Ascending aorta (tissue), 2 donors: ENCODE measurements around the gene RANBP3. TPM values are rescaled to one million over a fixed set of nuclear protein-coding genes. Genes with fewer than 3 reads are reported as not detected.

Source experiments
- DNase-seq, 2 donors: peaks; one replicate each; pipeline ENCODE4 v3.0.0-alpha.2; 2019; ENCODE audit warnings: low spot score in 2 of 2
- H3K27ac ChIP-seq, 2 donors: fragments of 200-600 bp; sonication (generic); one replicate each; pipeline ENCODE4 v1.5.1; 2016 to 2017; ENCODE audit warnings: mild to moderate bottlenecking in 1 of 2
- H3K27me3 ChIP-seq: fragments of 200-600 bp; sonication (generic); one replicate; pipeline ENCODE4 v1.5.1; 2017
- H3K36me3 ChIP-seq, 2 donors: fragments of 200-600 bp; sonication (generic); one replicate each; pipeline ENCODE4 v1.5.1; 2016
- H3K4me1 ChIP-seq, 2 donors: fragments of 200-600 bp; sonication (generic); one replicate each; pipeline ENCODE4 v1.5.1; 2016 to 2017; ENCODE audit warnings: mild to moderate bottlenecking in 1 of 2
- H3K4me3 ChIP-seq, 2 donors: fragments of 200-600 bp; sonication (generic); one replicate each; pipeline ENCODE4 v1.5.1; 2016 to 2017; ENCODE audit warnings: mild to moderate bottlenecking in 1 of 2
- H3K9me3 ChIP-seq, 2 donors: fragments of 200-600 bp; sonication (generic); one replicate each; pipeline ENCODE4 v1.5.1; 2016
- CTCF ChIP-seq, 3 experiments: fragments of 200-600 bp in 2 of 3; fragments of 450-650 bp in 1 of 3; sonication (generic) in 2 of 3; IDR thresholded peaks; one replicate each; pipeline ENCODE4 v1.5.1; 2016 to 2019; ENCODE audit warnings: antibody characterized with exemption in 3 of 3, mild to moderate bottlenecking in 1 of 3, moderate library complexity in 1 of 3
- intact Hi-C: fragments of 100-400 bp; cut with DNase I; formaldehyde crosslinking; loops from one replicate; pipeline ENCODE4 v1.15.1; 2023
- total RNA-seq: library from RNA; depleted of rRNA; stranded (reverse); fragments of >200 nt; gene quantifications from one replicate; pipeline ENCODE4 v1.1.0, GENCODE V29; 2016

The RANBP3 gene
- total RNA-seq, 1 donor from 2014 or later, result 48.0 TPM

GRCh38 chr19:5956728-5957127 is 21.2 kb downstream of the RANBP3 start:
- H3K4me1 ChIP-seq, result peaks cover 23 to 66% of the 10 kb centered on the region in 2 donors
- H3K27ac ChIP-seq, result no peak overlapping the region
- H3K36me3 ChIP-seq, result no peaks in the 10 kb centered on the region
- TF ChIP-seq CTCF (IDR thresholded peaks at IDR 0.05), result no peak
- H3K4me3 ChIP-seq, result no peak overlapping the region
- no peaks in the 10 kb centered on the region for H3K27me3 ChIP-seq
- no peak for DNase-seq
- intact Hi-C loops, result no loop called here
- no peaks in the 10 kb centered on the region for H3K9me3 ChIP-seq

GRCh38 chr19:5956323-5956722 is 21.6 kb downstream of the RANBP3 start:
- H3K4me3 ChIP-seq, result no peak overlapping the region
- TF ChIP-seq CTCF (IDR thresholded peaks at IDR 0.05), result no peak
- H3K36me3 ChIP-seq, result no peaks in the 10 kb centered on the region
- intact Hi-C loops, result no loop called here
- no peaks in the 10 kb centered on the region for H3K9me3 ChIP-seq
- DNase-seq, result no peak
- peak overlapping the region in 1 of 2 donors; percentile 77 for H3K27ac ChIP-seq
- peaks cover 23 to 64% of the 10 kb centered on the region in 2 donors for H3K4me1 ChIP-seq
- H3K27me3 ChIP-seq, result no peaks in the 10 kb centered on the region

- no peak for TF ChIP-seq CTCF (IDR thresholded peaks at IDR 0.05)
- H3K4me1 ChIP-seq, result peaks cover 20 to 58% of the 10 kb centered on the region in 2 donors
- no peak overlapping the region for H3K4me3 ChIP-seq
- H3K27me3 ChIP-seq, result no peaks in the 10 kb centered on the region
- no peak for DNase-seq
- intact Hi-C loops, result loop anchor here (2.0 kb wide), 1 partner anchor 51 kb away; the partner anchor contains the start of gene VMAC
- H3K36me3 ChIP-seq, result no peaks in the 10 kb centered on the region
- no peaks in the 10 kb centered on the region for H3K9me3 ChIP-seq
- H3K27ac ChIP-seq, result peak overlapping the region in 1 of 2 donors; percentile 77
Observed at GRCh38 chr19:5955636-5955935, 22.4 kb downstream of the RANBP3 start.

GRCh38 chr19:5954293-5954692 is 23.6 kb downstream of the RANBP3 start:
- Histone ChIP-seq H3K4me1 (peaks cover 18 to 46% of the 10 kb centered on the region in 2 donors), H3K27me3 (no peaks in the 10 kb centered on the region), H3K4me3 (peak overlapping the region in 1 of 2 donors; percentile 49), H3K36me3 (no peaks in the 10 kb centered on the region), H3K27ac (peak overlapping the region; percentile 74 to 77), H3K9me3 (no peaks in the 10 kb centered on the region)
- TF ChIP-seq CTCF (IDR thresholded peaks at IDR 0.05), result no peak
- no peak for DNase-seq
- intact Hi-C loops, result loop anchor here (2.0 kb wide), 1 partner anchor 49 kb away; the partner anchor contains the start of gene VMAC

GRCh38 chr19:5953680-5954213 is 24.2 kb downstream of the RANBP3 start:
- Histone ChIP-seq H3K36me3 (no peaks in the 10 kb centered on the region), H3K4me3 (peak overlapping the region in 1 of 2 donors; percentile 49), H3K4me1 (peaks cover 18 to 50% of the 10 kb centered on the region in 2 donors), H3K27ac (peak overlapping the region; percentile 74 to 77), H3K9me3 (no peaks in the 10 kb centered on the region), H3K27me3 (no peaks in the 10 kb centered on the region)
- TF ChIP-seq CTCF (IDR thresholded peaks at IDR 0.05), result no peak
- intact Hi-C loops, result loop anchor here (2.0 kb wide), 1 partner anchor 49 kb away; the partner anchor contains the start of gene VMAC
- DNase-seq, result no peak
